GM21381 (cell line): ENCODE measurements around the gene AGO3.

Source experiments
- ATAC-seq: cut with Tn5 transposase; IDR thresholded peaks from one replicate; pipeline ENCODE4 v1.9.1; 2021; ENCODE audit warnings: mild to moderate bottlenecking, moderate library complexity; ENCODE audit not compliant: unreplicated experiment

AGO3 gene

GRCh38 chr1:36118447-36119204, 187.7 kb downstream of the AGO3 start:
- no peak for ATAC-seq

GRCh38 chr1:36119456-36119855, 188.6 kb downstream of the AGO3 start:
- no peak for ATAC-seq
